ENCODE measurements around the gene MSX2. TPM values are rescaled to one million over a fixed set of nuclear protein-coding genes. Genes with fewer than 3 reads are reported as not detected.

MSX2 gene
- 5.5 and 6.0 TPM in 2 replicates for total RNA-seq

GRCh38 chr5:174724484-174725260 lies at the start of gene MSX2:
Gene MSX2, plus strand, starts transcription at chr5:174724582. Its CDS starts 78 bp downstream, at chr5:174724660.

Small RNA genes lying within 50 kb of the gene (small RNA-seq; reads per million reads assigned to genes)
- not detected for gene MIR4634

All from articular chondrocyte of knee joint (primary cell).